Measurements from ENCODE around the gene BCAR3.

DNA sequence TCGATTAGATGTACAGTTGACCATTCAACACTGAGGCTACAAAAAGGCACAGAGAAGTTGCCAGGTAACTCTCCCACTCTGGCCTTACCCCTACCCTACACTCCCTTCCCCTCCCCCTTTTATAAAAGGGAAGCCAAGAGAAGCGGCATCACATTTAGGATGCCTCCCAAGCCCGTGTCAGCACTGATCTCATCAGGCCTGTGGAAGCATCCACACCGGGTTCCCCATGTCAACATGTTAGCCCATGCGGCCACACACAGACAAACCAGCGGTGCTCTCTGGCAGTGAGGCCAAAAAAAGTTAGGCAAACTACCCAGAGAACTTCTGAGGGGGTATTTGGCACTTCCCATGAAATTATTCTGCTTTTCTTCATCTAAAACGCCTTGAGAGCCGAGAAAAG, 29.9 kb downstream of the BCAR3 start:
- TF ChIP-seq, protein P1, sequence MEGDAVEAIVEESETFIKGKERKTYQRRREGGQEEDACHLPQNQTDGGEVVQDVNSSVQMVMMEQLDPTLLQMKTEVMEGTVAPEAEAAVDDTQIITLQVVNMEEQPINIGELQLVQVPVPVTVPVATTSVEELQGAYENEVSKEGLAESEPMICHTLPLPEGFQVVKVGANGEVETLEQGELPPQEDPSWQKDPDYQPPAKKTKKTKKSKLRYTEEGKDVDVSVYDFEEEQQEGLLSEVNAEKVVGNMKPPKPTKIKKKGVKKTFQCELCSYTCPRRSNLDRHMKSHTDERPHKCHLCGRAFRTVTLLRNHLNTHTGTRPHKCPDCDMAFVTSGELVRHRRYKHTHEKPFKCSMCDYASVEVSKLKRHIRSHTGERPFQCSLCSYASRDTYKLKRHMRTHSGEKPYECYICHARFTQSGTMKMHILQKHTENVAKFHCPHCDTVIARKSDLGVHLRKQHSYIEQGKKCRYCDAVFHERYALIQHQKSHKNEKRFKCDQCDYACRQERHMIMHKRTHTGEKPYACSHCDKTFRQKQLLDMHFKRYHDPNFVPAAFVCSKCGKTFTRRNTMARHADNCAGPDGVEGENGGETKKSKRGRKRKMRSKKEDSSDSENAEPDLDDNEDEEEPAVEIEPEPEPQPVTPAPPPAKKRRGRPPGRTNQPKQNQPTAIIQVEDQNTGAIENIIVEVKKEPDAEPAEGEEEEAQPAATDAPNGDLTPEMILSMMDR (IDR thresholded peaks at IDR 0.05): no peak
- TF ChIP-seq POLR2A (IDR thresholded peaks at IDR 0.05): no peak

All from Peyer's patch (tissue), 4 donors.